Measurements from ENCODE around the gene PDGFC. TPM values are rescaled to one million over a fixed set of nuclear protein-coding genes. Genes with fewer than 3 reads are reported as not detected.
A peak's percentile ranks its signal among the peaks of the same experiment; 100 is the strongest.

The PDGFC gene
- total and polyA plus RNA-seq, 9 donors = 18.6 to 58.0 (median 36.2) TPM

DNA sequence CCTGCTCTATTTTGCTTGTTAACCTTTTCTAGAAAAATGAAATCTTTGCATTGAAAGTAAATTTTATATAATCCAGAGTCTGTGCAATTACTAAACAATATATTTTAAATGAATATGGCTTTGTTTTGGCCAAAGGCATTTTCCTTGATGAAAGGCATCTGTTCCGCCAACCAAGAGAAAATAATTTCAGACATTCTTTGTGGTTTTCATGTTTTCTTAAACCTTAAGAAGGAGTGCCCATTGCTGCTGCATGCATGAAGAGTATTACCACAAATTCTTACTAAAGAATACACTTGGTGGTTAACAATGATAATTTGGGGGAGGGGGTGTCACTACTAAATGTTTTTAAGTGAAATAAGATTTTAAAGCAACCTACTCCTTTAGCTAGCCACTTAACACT is 2.7 kb upstream of the PDGFC start:
- H3K4me3 ChIP-seq = no peak overlapping the region
- no peaks in the 10 kb centered on the region for H3K36me3 ChIP-seq
- intact Hi-C loops (cut with DNase I) = loop anchor here in 1 of 4 donors (10.0 kb wide), 2 partner anchors 71 to 209 kb away; no protein-coding TSS in a partner anchor
- DNase-seq = no peak
- H3K9me3 ChIP-seq = no peaks in the 10 kb centered on the region
- no peaks in the 10 kb centered on the region for H3K27me3 ChIP-seq
- WGBS, 3 donors = 50 to 79% (median 64%) methylated on average over 1 of the region's 1 CpG
- H3K27ac ChIP-seq = no peak overlapping the region
- TF ChIP-seq POLR2A (IDR thresholded peaks at IDR 0.05) (no peak), EP300 (IDR thresholded peaks at IDR 0.05) (no peak)
- TF ChIP-seq, protein P1, sequence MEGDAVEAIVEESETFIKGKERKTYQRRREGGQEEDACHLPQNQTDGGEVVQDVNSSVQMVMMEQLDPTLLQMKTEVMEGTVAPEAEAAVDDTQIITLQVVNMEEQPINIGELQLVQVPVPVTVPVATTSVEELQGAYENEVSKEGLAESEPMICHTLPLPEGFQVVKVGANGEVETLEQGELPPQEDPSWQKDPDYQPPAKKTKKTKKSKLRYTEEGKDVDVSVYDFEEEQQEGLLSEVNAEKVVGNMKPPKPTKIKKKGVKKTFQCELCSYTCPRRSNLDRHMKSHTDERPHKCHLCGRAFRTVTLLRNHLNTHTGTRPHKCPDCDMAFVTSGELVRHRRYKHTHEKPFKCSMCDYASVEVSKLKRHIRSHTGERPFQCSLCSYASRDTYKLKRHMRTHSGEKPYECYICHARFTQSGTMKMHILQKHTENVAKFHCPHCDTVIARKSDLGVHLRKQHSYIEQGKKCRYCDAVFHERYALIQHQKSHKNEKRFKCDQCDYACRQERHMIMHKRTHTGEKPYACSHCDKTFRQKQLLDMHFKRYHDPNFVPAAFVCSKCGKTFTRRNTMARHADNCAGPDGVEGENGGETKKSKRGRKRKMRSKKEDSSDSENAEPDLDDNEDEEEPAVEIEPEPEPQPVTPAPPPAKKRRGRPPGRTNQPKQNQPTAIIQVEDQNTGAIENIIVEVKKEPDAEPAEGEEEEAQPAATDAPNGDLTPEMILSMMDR (IDR thresholded peaks at IDR 0.05) = no peak
- peaks cover 9% of the 10 kb centered on the region for H3K4me1 ChIP-seq (ENCODE audit: insufficient read depth)

DNA sequence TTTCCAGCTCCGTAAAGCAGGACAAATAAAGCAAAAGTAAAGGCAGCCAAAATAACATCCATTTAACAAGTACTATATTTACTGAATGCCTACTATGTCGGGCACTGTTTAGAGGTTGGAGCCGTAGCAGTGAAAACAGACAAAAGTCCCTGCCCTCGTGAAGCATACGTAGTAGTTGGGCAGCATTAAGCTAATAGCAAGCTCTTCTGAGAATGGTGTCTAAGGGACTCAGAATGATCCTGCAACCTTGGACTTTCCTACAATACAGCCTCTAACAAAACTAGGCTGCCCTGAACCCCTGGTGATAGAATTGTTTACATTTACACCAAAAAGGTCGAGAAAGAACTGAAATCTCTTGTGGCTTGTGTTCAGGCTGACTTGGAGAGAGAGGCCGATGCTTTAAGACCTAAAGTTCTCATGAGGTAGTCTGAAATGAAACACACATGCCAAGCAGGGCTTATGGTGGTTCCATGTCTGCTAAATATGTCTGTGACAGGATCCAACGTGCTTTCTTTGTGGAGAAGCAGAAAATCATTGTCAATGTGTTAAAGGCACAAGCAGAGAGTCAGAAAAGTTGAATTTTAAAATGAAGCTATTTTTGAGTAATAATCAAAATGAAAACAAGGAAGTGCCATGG is 898 bp upstream of the PDGFC start:
- 4 to 14% (median 6%) methylated on average over 8 of the region's 8 CpGs for WGBS, 3 donors
- H3K4me1 ChIP-seq (ENCODE audit: insufficient read depth) = peaks cover 11% of the 10 kb centered on the region

DNA sequence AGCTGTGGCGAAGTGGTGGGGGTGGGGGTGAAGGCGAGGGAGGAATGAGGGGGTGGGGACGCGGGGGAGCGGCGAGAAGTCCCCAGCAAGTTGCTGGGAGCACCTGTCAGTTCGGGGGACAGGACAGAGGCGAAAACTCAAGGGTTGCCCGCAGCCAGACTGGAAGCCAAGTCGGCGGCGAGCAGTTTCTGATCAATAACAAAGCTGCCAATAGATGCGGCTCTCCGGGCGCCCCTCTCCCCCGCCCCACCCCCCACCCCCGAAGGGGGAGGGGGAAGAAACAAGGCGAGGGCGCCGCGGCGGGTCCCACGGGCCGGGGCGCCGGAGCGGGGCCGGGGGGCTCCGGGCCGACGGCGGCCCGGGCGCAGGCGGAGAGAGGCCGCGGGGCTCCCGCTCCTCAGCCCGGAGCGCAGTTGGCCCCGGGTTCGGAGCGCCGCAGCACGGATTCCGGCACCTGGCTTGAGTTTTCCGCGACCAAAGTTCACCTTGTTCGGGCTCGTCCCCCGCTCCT is 379 bp downstream of the PDGFC start:
- intact Hi-C loops (cut with DNase I) = loop anchor here in 1 of 4 donors (10.0 kb wide), 2 partner anchors 74 to 206 kb away; no protein-coding TSS in a partner anchor
- H3K4me1 ChIP-seq (ENCODE audit: insufficient read depth) = peaks cover 10% of the 10 kb centered on the region
- peak overlapping the region; percentile 86 for H3K4me3 ChIP-seq
- 1 to 2% (median 1%) methylated on average over 13 to 51 of the region's 51 CpGs for WGBS, 3 donors
- peak overlapping the region; percentile 85 to 96 for H3K27ac ChIP-seq
- DNase-seq = peak; percentile 44 to 66 (median 61)
- H3K9me3 ChIP-seq = no peaks in the 10 kb centered on the region
- no peaks in the 10 kb centered on the region for H3K36me3 ChIP-seq
- TF ChIP-seq EP300 (IDR thresholded peaks at IDR 0.05) (no peak), POLR2A (IDR thresholded peaks at IDR 0.05) (no peak)
- TF ChIP-seq, protein P1 (IDR thresholded peaks at IDR 0.05) = no peak
- no peaks in the 10 kb centered on the region for H3K27me3 ChIP-seq

More for the DNA sequence above, 898 bp upstream of the PDGFC start:
- TF ChIP-seq, protein P1 (IDR thresholded peaks at IDR 0.05) = no peak
- TF ChIP-seq EP300 (IDR thresholded peaks at IDR 0.05) (no peak), POLR2A (IDR thresholded peaks at IDR 0.05) (no peak)
- no peak for DNase-seq
- Histone ChIP-seq H3K27me3 (no peaks in the 10 kb centered on the region), H3K27ac (peak overlapping the region in 1 of 2 donors; percentile 85), H3K9me3 (no peaks in the 10 kb centered on the region), H3K36me3 (no peaks in the 10 kb centered on the region), H3K4me3 (peak overlapping the region; percentile 86)
- intact Hi-C loops (cut with DNase I) = loop anchor here in 1 of 4 donors (10.0 kb wide), 2 partner anchors 72 to 208 kb away; no protein-coding TSS in a partner anchor

DNA sequence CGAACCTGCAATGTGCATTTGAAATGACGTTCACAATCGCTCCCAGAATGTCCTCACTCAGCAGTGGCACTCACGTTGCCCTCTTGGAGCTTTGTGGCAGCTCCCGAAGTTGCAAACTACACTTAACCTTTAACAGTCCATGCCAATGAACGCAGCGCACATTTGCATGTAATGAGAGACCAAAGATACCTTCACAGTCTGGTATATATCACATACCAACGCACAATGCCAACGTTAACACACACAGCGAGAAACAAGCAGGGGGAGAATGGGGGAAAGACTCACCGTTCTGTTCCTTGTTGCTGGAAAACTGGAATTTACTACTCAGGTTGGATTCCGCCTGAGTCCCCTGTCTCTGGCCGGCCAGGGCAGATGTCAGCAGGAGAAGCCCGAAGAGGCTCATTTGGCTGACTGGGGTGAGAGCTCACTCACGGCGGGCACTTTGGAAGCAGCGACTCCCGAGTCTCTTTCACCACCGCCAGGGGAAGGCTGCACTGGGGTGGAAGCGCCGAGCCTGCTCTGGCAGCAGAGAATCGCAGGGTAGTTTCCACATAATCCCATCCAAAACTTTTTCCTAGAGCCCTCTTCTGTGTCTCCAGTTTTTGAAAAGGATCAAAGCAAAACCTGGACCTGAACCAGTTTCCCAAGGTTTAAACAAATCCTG is 966 bp downstream of the PDGFC start:
- no peaks in the 10 kb centered on the region for H3K27me3 ChIP-seq
- 0 to 1% (median 0%) methylated on average over 22 of the region's 22 CpGs for WGBS, 3 donors
- peak; percentile 59 to 73 (median 69) for DNase-seq
- H3K4me1 ChIP-seq (ENCODE audit: insufficient read depth) = peaks cover 9% of the 10 kb centered on the region
- H3K4me3 ChIP-seq = peak overlapping the region; percentile 86
- peak overlapping the region; percentile 85 to 96 for H3K27ac ChIP-seq
- no peak for TF ChIP-seq EP300 (IDR thresholded peaks at IDR 0.05)
- TF ChIP-seq, protein P1 (IDR thresholded peaks at IDR 0.05) = peak in 1 of 3 donors; percentile 27
- intact Hi-C loops (cut with DNase I) = loop anchor here in 1 of 4 donors (10.0 kb wide), 2 partner anchors 74 to 206 kb away; no protein-coding TSS in a partner anchor
- H3K9me3 ChIP-seq = no peaks in the 10 kb centered on the region
- no peaks in the 10 kb centered on the region for H3K36me3 ChIP-seq
